ENCODE data around the gene IL1RAPL2. TPM values are rescaled to one million over a fixed set of nuclear protein-coding genes. Genes with fewer than 3 reads are reported as not detected.
A peak's percentile ranks its signal among the peaks of the same experiment; 100 is the strongest.
"Not testable (repeated sequence)": the region's sequence is repeated elsewhere in the genome, so short reads cannot be mapped to it uniquely, and the experiment has no call there.

Gene IL1RAPL2
- polyA plus RNA-seq, 2 of the 4 experiments (the other 2 are of a cell fraction), result not detected

DNA sequence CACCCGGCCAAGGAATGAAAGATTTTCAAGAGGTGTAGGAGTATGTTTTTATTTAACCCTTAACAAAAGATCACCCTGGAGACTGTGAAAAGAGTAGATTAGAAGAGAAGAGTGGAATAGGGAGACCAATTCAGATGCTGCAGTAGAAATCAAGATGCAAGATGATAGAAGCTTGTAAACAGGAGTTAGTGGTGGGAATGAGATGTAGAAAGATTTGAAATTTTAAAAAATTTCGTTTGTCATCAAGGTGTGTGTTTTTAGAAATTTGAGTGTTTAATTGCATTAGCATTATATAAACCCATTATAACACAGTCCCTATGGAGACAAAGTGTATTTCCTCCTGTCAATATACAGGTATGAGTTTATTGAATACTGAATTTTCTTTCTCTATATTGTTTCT lies 42.1 kb upstream of the IL1RAPL2 start:
- DNase-seq (ENCODE audit: low read depth in 1 of 2, low spot score in 1 of 2) (no peak), FAIRE-seq (no peak), ATAC-seq (no peak)
- no peak overlapping the region for H3K4me2 ChIP-seq
- no peak overlapping the region for H3K27ac ChIP-seq
- no peaks in the 10 kb centered on the region for H3K9me3 ChIP-seq
- WGBS (ENCODE audit: missing lambda C conversion rate), result 31% methylated on average over 2 of the region's 2 CpGs
- ChIA-PET CTCF (no interaction called here), POLR2A (no interaction called here)
- H3K4me1 ChIP-seq, result no peaks in the 10 kb centered on the region
- no peak overlapping the region for H3K4me3 ChIP-seq
- TF ChIP-seq CBX8 (IDR thresholded peaks at IDR 0.05) (peak; percentile 82; the same call in 1 of the 2 replicates), EHMT2 (IDR thresholded peaks at IDR 0.05; ENCODE audit: low read depth) (no peak), MAFK (IDR thresholded peaks at IDR 0.05; ENCODE audit: partially characterized antibody) (no peak), TP53 (CRISPR knock-in tag; IDR thresholded peaks at IDR 0.05) (no peak), KDM5A (IDR thresholded peaks at IDR 0.05) (no peak), KDM1A (IDR thresholded peaks at IDR 0.05; ENCODE audit: low read depth) (no peak), RNF2 (IDR thresholded peaks at IDR 0.05; ENCODE audit: borderline replicate concordance, low read depth) (peak; percentile 76; the same call in 1 of the 2 replicates), SREBF2 (IDR thresholded peaks at IDR 0.05) (no peak), CEBPB (IDR thresholded peaks at IDR 0.05) (no peak)

DNA sequence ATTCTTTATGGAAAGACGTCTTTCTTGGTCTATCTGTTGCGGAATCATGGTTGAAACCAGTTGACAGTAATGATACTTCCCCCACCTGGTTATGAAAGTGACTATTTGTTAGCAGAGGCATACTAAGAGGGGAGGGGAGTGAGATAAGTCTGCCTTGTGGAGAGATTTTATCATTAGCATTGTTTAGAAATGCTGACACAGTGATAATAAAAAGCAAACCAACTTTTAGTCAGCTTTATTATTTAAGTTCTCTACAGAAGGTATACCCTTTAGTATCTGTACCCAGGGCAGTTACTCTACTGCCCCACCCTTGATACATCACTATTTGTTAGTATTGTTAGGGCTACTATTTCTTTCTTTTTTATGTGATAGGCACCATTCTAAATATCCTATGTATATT lies 26.9 kb upstream of the IL1RAPL2 start:
- 3% methylated on average over 2 of the region's 2 CpGs for WGBS (ENCODE audit: missing lambda C conversion rate)

DNA sequence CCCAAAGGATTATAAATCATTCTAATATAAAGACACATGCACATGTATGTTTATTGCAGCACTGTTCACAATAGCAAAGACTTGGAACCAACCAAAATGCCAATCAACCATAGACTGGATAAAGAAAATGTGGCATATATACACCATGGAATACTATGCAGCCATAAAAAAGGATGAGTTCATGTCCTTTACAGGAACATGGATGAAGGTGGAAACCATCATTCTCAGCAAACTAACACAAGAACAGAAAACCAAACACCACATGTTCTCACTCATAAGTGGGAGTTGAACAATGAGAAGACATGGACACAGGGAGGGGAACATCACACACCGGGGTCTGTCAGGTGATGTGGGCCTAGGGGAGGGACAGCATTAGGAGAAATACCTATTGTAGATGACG lies 23.6 kb upstream of the IL1RAPL2 start:
- FAIRE-seq; H3K4me1 ChIP-seq; POLR2A ChIA-PET; H3K27ac ChIP-seq; H3K9me3 ChIP-seq; DNase-seq (ENCODE audit: low read depth in 1 of 2, low spot score in 1 of 2); ATAC-seq; H3K4me2 ChIP-seq; H3K4me3 ChIP-seq: not testable (repeated sequence)
- WGBS (ENCODE audit: missing lambda C conversion rate), result 3% methylated on average over 2 of the region's 2 CpGs
- CTCF ChIA-PET, result interaction anchor here (0.8 to 1.5 kb wide), 2 partner anchors 12 to 24 kb away, joined by 3 read pairs; no protein-coding TSS in a partner anchor

More for the DNA sequence above, 26.9 kb upstream of the IL1RAPL2 start:
- Histone ChIP-seq H3K4me3 (no peak overlapping the region), H3K27ac (no peak overlapping the region), H3K9me3 (no peaks in the 10 kb centered on the region), H3K4me1 (no peaks in the 10 kb centered on the region), H3K4me2 (no peak overlapping the region)
- FAIRE-seq (no peak), ATAC-seq (no peak), DNase-seq (ENCODE audit: low read depth in 1 of 2, low spot score in 1 of 2) (no peak)
- ChIA-PET POLR2A (no interaction called here), CTCF (no interaction called here)
- TF ChIP-seq, protein P1, sequence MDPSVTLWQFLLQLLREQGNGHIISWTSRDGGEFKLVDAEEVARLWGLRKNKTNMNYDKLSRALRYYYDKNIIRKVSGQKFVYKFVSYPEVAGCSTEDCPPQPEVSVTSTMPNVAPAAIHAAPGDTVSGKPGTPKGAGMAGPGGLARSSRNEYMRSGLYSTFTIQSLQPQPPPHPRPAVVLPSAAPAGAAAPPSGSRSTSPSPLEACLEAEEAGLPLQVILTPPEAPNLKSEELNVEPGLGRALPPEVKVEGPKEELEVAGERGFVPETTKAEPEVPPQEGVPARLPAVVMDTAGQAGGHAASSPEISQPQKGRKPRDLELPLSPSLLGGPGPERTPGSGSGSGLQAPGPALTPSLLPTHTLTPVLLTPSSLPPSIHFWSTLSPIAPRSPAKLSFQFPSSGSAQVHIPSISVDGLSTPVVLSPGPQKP (IDR thresholded peaks at IDR 0.05; ENCODE audit: low read depth, low read length), result no peak
- no peak for TF ChIP-seq NR3C1 (IDR thresholded peaks at IDR 0.05)
- no peak for TF ChIP-seq RAD21 (conservative IDR thresholded peaks at IDR 0.05 in 1 of 2, IDR thresholded peaks at IDR 0.05 in 1 of 2)
- TF ChIP-seq MAFK (IDR thresholded peaks at IDR 0.05; ENCODE audit: partially characterized antibody), result peak; percentile 64
- TF ChIP-seq, protein P2, sequence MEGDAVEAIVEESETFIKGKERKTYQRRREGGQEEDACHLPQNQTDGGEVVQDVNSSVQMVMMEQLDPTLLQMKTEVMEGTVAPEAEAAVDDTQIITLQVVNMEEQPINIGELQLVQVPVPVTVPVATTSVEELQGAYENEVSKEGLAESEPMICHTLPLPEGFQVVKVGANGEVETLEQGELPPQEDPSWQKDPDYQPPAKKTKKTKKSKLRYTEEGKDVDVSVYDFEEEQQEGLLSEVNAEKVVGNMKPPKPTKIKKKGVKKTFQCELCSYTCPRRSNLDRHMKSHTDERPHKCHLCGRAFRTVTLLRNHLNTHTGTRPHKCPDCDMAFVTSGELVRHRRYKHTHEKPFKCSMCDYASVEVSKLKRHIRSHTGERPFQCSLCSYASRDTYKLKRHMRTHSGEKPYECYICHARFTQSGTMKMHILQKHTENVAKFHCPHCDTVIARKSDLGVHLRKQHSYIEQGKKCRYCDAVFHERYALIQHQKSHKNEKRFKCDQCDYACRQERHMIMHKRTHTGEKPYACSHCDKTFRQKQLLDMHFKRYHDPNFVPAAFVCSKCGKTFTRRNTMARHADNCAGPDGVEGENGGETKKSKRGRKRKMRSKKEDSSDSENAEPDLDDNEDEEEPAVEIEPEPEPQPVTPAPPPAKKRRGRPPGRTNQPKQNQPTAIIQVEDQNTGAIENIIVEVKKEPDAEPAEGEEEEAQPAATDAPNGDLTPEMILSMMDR (IDR thresholded peaks at IDR 0.05), result no peak

DNA sequence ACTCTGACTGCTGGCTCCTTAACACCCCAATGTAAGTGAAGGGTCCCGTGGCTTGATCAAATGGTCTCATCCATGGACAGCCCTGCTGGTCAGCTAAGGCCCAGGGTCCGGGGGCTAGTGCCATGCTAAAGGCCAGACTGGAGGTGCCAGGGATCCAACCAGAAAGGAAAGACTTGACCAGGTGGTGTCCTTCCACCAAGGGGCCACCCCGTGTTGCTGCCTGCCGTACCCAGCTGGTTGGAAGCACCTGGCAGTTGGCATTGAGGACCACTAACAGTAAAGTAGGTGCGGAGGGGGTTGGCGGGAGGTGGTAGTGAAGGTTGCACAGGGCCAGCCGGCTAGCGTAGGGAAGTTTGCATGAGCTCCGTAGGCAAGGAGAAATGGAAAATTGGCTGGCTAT lies 1.7 kb upstream of the IL1RAPL2 start:
- DNase-seq (ENCODE audit: low read depth in 1 of 2, low spot score in 1 of 2) (no peak), ATAC-seq (no peak), FAIRE-seq (no peak)
- POLR2A ChIA-PET, result no interaction called here
- H3K4me2 ChIP-seq, result no peak overlapping the region
- H3K9me3 ChIP-seq, result no peaks in the 10 kb centered on the region
- H3K27ac ChIP-seq, result no peak overlapping the region
- 42% methylated on average over 7 of the region's 9 CpGs for WGBS (ENCODE audit: missing lambda C conversion rate)
- CTCF ChIA-PET, result interaction anchor here (1.1 kb wide), 1 partner anchor 358 kb away, joined by 4 read pairs; no protein-coding TSS in a partner anchor
- no peaks in the 10 kb centered on the region for H3K4me1 ChIP-seq
- TF ChIP-seq, protein P3, sequence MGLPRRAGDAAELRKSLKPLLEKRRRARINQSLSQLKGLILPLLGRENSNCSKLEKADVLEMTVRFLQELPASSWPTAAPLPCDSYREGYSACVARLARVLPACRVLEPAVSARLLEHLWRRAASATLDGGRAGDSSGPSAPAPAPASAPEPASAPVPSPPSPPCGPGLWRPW (IDR thresholded peaks at IDR 0.05), result no peak
- TF ChIP-seq, protein P4, sequence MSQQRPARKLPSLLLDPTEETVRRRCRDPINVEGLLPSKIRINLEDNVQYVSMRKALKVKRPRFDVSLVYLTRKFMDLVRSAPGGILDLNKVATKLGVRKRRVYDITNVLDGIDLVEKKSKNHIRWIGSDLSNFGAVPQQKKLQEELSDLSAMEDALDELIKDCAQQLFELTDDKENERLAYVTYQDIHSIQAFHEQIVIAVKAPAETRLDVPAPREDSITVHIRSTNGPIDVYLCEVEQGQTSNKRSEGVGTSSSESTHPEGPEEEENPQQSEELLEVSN (IDR thresholded peaks at IDR 0.05; ENCODE audit: borderline replicate concordance, low read depth), result no peak
- TF ChIP-seq NR3C1 (IDR thresholded peaks at IDR 0.05), result no peak
- no peak for TF ChIP-seq ZNF302 (CRISPR knock-in tag; IDR thresholded peaks at IDR 0.05)
- TF ChIP-seq NPAS2 (CRISPR knock-in tag; IDR thresholded peaks at IDR 0.05; ENCODE audit: borderline replicate concordance), result no peak
- H3K4me3 ChIP-seq, result no peak overlapping the region
